ENCODE data around the gene LPCAT4.
"Not testable (repeated sequence)": the region's sequence is repeated elsewhere in the genome, so short reads cannot be mapped to it uniquely, and the experiment has no call there.

LPCAT4 gene

DNA sequence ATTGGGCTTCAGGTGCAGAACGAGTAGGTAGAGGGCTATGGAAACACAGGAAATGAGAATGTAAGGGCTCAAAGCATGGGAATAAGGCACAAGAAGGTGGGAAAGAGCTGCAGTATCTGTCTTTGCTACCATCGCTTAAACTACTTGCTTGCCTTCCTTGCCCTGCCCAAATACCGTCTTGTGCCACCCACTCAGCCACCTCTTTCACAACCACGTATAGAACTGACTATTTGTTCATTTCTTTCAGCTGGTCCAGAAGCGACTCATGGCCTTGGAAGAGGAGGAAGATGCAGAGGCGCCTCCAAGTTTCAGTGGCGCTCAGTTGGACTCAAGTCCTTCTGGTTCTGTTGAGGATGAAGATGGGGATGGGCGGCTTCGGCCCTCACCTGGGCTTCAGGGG, 11.8 kb downstream of the LPCAT4 start:
- DNase-seq (ENCODE audit: low spot score): no peak
- Mint-ChIP-seq H3K4me1 (ENCODE audit: low read depth) (no peaks in the 10 kb centered on the region), H3K36me3 (ENCODE audit: low read depth) (peaks cover 29% of the 10 kb centered on the region), H3K27ac (no peak overlapping the region), H3K9me3 (no peaks in the 10 kb centered on the region), H3K27me3 (ENCODE audit: low read depth) (no peaks in the 10 kb centered on the region), H3K4me3 (no peak overlapping the region)

DNA sequence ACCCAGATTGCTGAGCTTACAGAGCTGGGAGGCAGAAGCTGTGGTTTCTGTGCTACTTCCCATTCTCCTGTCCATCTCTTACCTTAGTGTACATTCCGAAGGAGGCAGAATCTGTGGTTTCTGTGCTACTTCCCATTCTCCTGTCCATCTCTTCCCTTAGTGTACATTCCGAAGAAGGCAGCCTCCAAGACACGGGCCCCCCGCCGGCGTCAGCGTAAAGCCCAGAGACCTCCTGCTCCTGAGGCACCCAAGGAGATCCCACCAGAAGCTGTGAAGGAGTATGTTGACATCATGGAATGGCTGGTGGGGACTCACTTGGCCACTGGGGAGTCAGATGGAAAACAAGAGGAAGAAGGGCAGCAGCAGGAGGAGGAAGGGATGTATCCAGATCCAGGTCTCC, 12.7 kb downstream of the LPCAT4 start:
- H3K4me1 Mint-ChIP-seq (ENCODE audit: low read depth): no peaks in the 10 kb centered on the region
- H3K27me3 Mint-ChIP-seq (ENCODE audit: low read depth): no peaks in the 10 kb centered on the region
- no peak overlapping the region for H3K4me3 Mint-ChIP-seq
- H3K36me3 Mint-ChIP-seq (ENCODE audit: low read depth): peaks cover 25% of the 10 kb centered on the region
- DNase-seq (ENCODE audit: low spot score): no peak
- H3K27ac Mint-ChIP-seq: no peak overlapping the region
- no peaks in the 10 kb centered on the region for H3K9me3 Mint-ChIP-seq

DNA sequence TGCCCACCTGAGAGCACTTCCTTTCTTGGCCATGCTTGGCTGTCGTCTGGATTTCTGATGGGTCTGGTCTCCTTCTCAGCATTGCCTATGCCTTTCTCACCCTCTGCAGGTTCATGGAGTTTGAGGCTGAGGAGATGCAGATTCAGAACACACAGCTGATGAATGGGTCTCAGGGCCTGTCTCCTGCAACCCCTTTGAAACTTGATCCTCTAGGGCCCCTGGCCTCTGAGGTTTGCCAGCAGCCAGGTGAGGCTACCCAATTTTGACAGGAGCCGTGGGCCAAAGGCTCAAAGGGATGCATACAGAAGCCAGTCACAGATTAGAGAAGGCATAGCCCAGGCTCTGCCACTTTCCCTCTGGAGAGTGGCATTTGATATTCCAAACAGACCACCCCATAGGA, 13.4 kb downstream of the LPCAT4 start:
- DNase-seq (ENCODE audit: low spot score): no peak
- Mint-ChIP-seq H3K36me3 (ENCODE audit: low read depth) (peaks cover 20% of the 10 kb centered on the region), H3K4me3 (no peak overlapping the region), H3K27me3 (ENCODE audit: low read depth) (no peaks in the 10 kb centered on the region), H3K9me3 (no peaks in the 10 kb centered on the region), H3K27ac (no peak overlapping the region), H3K4me1 (ENCODE audit: low read depth) (no peaks in the 10 kb centered on the region)

DNA sequence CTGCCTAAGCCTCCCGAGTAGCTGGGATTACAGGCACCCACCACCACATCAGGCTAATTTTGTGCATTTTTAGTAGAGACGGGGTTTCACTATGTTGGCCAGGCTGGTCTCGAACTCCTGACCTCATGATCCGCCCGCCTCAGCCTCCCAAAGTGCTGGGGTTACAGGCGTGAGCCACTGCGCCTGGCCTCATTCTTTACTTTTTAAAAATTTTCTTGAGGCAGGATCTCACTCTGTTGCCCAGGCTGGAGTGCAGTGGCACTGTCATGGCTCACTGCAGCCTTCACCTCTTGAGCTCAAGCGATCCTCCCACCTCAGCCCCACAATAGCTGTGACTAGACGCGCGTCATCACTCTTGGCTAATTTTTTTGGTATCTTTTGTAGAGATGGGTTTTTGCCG, 14.0 kb downstream of the LPCAT4 start:
- peaks cover 16% of the 10 kb centered on the region for H3K36me3 Mint-ChIP-seq (ENCODE audit: low read depth)
- not testable (repeated sequence) for H3K4me1 Mint-ChIP-seq (ENCODE audit: low read depth); H3K27ac Mint-ChIP-seq; H3K27me3 Mint-ChIP-seq (ENCODE audit: low read depth); H3K4me3 Mint-ChIP-seq; H3K9me3 Mint-ChIP-seq; DNase-seq (ENCODE audit: low spot score)

DNA sequence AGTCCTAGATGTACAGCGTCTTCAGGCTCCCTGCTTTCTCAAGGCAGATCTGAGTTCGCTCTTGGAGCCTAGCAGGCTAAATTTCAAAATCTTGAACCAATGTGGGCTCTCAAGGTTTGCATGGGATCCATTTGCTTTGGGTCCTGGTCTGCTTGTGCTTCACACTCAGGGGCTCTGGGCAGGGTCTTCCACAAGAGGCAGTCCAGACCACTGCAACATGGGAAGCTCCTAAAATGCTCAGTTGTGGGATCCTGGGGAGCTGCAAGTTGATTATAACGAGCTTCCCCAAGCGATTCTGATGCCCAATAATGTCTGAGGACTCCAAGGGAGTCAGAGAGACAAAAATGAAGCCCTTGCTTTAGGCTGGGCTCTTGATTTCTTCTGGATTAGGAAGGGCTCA, 17.2 kb downstream of the LPCAT4 start:
- peaks cover 5% of the 10 kb centered on the region for H3K36me3 Mint-ChIP-seq (ENCODE audit: low read depth)
- H3K27me3 Mint-ChIP-seq (ENCODE audit: low read depth): no peaks in the 10 kb centered on the region
- H3K4me3 Mint-ChIP-seq: no peak overlapping the region
- no peaks in the 10 kb centered on the region for H3K9me3 Mint-ChIP-seq
- DNase-seq (ENCODE audit: low spot score): no peak
- H3K27ac Mint-ChIP-seq: no peak overlapping the region
- H3K4me1 Mint-ChIP-seq (ENCODE audit: low read depth): no peaks in the 10 kb centered on the region

DNA sequence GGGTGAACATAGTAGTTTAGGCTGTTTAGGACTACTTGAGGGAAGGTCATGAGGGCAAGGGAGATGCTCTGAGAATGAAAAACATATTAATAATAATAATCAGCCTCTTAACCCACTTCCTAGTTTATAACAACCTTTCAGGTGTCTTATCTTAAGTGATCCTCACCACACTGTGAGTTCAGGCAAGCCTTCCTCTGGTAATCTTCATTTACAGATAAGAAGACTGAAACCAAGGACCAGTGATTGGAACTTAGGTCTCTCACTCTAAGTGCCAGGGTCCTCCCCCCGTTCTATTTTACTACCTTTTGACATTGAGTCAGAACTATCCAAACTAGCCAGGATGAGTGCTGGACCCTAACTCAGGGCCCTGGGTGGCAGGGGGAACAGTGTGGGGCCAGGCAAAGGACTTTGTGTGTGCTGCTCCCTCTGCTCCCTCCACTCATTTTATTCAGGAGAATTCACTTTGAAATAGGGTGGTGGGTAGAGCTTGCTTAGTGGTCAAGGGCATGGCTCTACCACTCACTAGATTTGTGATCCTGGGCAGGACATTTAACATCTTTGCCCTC, 18.2 kb downstream of the LPCAT4 start:
- DNase-seq (ENCODE audit: low spot score): no peak
- no peaks in the 10 kb centered on the region for H3K36me3 Mint-ChIP-seq (ENCODE audit: low read depth)
- no peaks in the 10 kb centered on the region for H3K27me3 Mint-ChIP-seq (ENCODE audit: low read depth)
- H3K27ac Mint-ChIP-seq: no peak overlapping the region
- no peak overlapping the region for H3K4me3 Mint-ChIP-seq
- no peaks in the 10 kb centered on the region for H3K9me3 Mint-ChIP-seq
- no peaks in the 10 kb centered on the region for H3K4me1 Mint-ChIP-seq (ENCODE audit: low read depth)

DNA sequence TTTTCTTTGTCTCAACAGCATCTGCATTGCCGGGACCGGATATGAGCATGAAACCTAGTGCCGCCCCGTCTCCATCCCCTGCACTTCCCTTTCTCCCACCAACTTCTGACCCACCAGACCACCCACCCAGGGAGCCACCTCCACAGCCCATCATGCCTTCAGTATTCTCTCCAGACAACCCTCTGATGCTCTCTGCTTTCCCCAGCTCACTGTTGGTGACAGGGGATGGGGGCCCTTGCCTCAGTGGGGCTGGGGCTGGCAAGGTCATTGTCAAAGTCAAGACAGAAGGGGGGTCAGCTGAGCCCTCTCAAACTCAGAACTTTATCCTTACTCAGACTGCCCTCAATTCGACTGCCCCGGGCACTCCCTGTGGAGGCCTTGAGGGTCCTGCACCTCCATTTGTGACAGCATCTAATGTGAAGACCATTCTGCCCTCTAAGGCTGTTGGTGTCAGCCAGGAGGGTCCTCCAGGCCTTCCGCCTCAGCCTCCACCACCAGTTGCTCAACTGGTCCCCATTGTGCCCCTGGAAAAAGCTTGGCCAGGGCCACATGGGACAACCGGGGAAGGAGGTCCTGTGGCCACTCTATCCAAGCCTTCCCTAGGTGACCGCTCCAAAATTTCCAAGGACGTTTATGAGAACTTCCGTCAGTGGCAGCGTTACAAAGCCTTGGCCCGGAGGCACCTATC, 18.9 kb downstream of the LPCAT4 start:
- H3K27ac Mint-ChIP-seq: no peak overlapping the region
- no peaks in the 10 kb centered on the region for H3K36me3 Mint-ChIP-seq (ENCODE audit: low read depth)
- no peaks in the 10 kb centered on the region for H3K9me3 Mint-ChIP-seq

DNA sequence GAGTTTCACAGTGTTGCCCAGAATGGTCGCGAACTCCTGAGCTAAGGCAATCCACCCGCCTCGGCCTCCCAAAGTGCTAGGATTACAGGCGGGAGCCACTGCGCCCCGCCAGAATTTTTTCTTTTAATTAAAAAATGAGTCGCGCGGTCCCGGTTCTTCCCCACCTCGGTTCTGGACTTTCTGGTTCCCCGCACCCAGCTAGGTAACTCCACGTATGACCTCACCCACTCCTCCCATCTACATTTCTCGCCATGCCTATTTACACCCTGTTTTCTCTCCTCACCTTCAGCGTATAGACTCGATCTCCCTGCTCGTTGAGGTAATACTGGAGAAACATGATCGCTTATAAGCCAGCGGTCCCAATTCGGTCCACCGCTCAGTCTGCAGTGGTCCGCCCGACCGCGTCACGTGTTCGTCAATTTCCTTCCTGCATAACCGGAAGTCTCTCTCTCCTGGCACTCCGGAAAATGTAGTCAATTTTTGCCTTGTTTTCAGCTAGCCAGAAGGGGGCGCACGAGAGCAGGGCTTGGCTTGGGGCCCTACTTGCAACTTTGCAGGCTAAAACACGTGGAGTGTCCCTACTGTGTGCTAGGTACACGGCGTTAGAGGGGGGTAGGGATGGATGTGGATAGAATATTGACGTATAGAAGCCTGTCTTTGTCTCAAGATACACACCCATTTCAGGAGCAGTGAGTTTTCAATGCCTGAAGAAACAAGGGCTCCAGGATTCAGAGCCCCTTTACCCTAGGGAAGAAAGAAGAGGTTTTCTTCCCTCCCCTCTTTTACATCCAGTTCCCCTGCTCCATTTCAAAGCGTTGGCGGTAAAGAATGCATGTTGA, 24.0 kb downstream of the LPCAT4 start, which contains the start of the genes NOP10 and NUTM1:
Gene NOP10, minus strand, starts transcription at position 400 of the 839 bp plus-strand sequence. Its CDS starts 63 bp downstream, at position 337.
Gene NUTM1, plus strand, starts transcription at position 579 of the 839 bp plus-strand sequence. CDS start 382 bp downstream, outside the sequence.
- DNase-seq (ENCODE audit: low spot score): peak; percentile 93
- Mint-ChIP-seq H3K27me3 (ENCODE audit: low read depth) (no peaks in the 10 kb centered on the region), H3K4me3 (no peak within 1 kb of the TSS), H3K9me3 (no peaks in the 10 kb centered on the region), H3K4me1 (ENCODE audit: low read depth) (peaks cover 24% of the 10 kb centered on the region), H3K27ac (no peak within 1 kb of the TSS), H3K36me3 (ENCODE audit: low read depth) (peaks cover 30% of the 10 kb centered on the region)

More for the DNA sequence above, 18.9 kb downstream of the LPCAT4 start:
- Mint-ChIP-seq H3K27me3 (ENCODE audit: low read depth) (no peaks in the 10 kb centered on the region), H3K4me3 (no peak overlapping the region), H3K4me1 (ENCODE audit: low read depth) (no peaks in the 10 kb centered on the region)
- no peak for DNase-seq (ENCODE audit: low spot score)

DNA sequence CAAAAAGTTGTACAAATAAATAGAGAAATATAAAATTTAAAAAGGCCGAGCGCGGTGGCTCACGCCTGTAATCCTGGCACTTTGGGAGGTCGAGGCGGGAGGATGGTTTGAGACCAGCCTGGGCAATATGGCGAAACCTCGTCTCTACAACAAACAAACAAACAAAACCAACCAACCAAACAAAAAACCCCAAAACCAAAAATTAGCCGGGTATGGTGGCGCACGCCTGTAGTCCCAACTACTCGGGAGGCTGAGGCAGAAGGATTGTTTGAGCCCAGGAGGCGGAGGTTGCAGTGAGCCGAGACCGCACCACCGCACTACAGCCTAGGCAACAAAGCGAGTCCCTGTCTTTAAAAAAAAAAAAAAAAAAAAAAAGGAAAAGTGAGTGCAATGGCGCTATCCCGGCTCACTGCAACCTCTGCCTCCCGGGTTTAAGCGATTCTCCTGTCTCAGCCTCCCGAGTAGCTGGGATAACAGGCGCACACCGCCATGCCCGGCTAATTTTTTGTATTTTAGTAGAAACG, 24.7 kb downstream of the LPCAT4 start:
- DNase-seq (ENCODE audit: low spot score); H3K27me3 Mint-ChIP-seq (ENCODE audit: low read depth); H3K4me3 Mint-ChIP-seq; H3K27ac Mint-ChIP-seq; H3K9me3 Mint-ChIP-seq: not testable (repeated sequence)
- Mint-ChIP-seq H3K36me3 (ENCODE audit: low read depth) (peaks cover 30% of the 10 kb centered on the region), H3K4me1 (ENCODE audit: low read depth) (peaks cover 24% of the 10 kb centered on the region)

DNA sequence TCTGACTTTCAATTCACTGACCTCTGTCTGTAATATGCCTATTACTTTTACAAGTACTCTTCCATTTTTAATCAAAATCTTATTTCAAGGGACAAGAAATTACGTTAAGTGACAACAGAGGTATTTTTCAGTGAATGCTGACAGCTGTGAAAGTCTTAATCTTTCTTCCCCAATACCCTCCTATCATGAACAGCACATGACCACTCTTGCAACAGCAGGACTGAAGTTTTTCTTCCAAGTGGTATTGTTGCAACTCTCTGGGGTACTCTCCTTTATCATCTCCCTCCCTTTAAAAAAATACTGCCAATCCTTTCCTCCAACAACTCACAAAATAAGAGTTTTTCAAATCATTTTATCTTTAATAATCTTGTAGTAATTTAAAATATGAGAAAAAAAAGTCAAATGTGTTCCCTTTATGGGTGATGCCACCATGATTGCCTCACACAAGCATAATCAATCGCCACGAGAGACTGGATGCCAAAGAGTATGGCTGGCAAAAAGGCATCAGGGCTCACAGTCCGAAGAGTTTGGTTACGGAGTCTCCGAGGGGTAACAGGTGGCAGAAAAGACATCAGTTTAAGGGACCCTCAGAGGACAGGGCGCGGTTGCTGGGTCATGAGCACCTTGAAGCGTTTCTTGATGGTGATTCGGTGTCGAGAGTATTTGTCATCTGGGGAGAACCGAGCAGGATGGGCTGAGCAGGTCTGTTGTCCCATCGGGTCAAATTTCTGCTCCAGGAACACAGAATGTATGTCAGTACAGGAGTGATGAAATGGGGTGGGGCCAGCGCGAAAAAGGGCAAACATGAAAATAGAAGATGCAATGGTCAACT, 25.4 kb downstream of the LPCAT4 start:
- Mint-ChIP-seq H3K36me3 (ENCODE audit: low read depth) (peaks cover 32% of the 10 kb centered on the region), H3K27ac (no peak overlapping the region), H3K27me3 (ENCODE audit: low read depth) (no peaks in the 10 kb centered on the region), H3K4me3 (no peak overlapping the region), H3K4me1 (ENCODE audit: low read depth) (peaks cover 30% of the 10 kb centered on the region), H3K9me3 (no peaks in the 10 kb centered on the region)
- DNase-seq (ENCODE audit: low spot score): no peak

DNA sequence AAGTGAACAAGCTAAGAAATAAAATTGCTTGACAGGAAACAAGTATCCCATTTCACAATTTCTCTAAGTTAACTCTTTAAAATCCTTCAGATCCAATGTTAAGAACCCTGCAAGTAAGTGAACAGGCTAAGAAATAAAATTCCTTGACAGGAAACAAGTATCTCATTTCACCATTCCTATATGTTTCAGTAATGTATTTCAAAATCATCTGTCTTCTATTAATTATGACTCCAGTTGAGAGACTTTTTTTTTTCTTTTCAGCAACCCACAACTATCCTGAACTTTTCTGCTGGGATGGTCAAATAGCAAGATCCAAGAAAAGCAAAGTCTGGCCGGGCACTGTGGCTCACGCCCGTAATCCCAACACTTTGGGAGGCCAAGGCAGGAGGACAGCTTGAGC, 27.1 kb downstream of the LPCAT4 start:
- peaks cover 43% of the 10 kb centered on the region for H3K4me1 Mint-ChIP-seq (ENCODE audit: low read depth)
- H3K27ac Mint-ChIP-seq: peak overlapping the region; percentile 26
- peaks cover 36% of the 10 kb centered on the region for H3K36me3 Mint-ChIP-seq (ENCODE audit: low read depth)
- no peaks in the 10 kb centered on the region for H3K27me3 Mint-ChIP-seq (ENCODE audit: low read depth)
- no peak for DNase-seq (ENCODE audit: low spot score)
- H3K9me3 Mint-ChIP-seq: no peaks in the 10 kb centered on the region
- H3K4me3 Mint-ChIP-seq: peak overlapping the region; percentile 42

DNA sequence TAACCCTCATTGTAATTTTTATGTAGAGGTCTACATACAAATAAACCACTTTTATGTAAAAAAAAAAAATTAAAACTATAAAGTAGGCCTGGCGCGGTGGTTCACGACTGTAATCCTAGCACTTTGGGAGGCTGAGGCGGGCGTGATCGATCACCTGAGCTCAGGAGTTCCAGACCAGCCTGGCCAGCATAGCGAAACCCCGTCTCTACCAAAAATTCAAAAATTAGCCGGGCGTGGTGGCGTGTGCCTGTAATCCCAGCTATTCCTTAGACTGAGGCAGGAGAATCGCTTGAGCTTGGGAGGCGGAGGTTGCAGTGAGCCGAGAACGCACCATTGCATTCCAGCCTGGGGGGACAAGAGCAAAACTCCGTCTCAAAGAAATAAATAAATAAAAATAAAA, 28.6 kb downstream of the LPCAT4 start:
- Mint-ChIP-seq H3K36me3 (ENCODE audit: low read depth) (peaks cover 36% of the 10 kb centered on the region), H3K27me3 (ENCODE audit: low read depth) (no peaks in the 10 kb centered on the region), H3K4me3 (peak overlapping the region; percentile 75), H3K4me1 (ENCODE audit: low read depth) (peaks cover 54% of the 10 kb centered on the region), H3K27ac (no peak overlapping the region), H3K9me3 (no peaks in the 10 kb centered on the region)
- DNase-seq (ENCODE audit: low spot score): no peak

DNA sequence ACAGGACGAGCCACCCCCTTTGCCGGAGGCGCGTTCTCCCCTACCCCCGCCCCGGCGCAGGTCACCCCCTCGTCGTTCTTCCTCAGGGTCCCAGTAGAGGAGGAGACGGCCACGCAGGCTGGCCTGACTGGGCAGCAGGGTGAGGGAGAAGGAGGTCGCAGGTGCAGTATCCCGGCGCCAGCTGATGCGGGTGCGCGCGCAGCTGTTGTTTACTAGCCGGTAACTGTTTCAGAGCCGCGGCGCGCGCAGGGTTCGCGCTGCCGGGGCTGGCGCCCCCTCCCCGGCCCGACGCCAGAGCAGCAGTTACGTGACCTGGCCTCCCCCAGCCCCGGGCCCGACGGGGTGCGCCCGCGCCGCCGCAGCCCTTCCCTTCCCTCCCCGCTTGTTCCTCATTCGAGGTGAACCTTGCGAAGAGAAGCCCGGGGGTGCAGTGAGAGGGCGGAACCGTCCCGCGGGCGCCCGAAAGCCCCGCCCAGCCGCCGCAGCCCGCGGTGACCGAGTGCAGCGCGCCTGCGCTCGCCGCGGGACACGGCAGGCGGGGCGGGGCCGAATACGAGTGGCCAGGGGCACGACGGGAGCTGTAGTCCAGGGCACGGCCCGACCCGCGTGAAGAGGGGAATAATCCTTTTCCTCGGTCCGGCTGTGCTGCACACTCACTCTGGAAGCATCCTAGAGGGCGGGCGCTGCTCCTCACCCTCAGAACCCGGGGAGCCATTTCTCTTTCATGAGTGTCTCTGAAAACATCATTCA, 29.3 kb downstream of the LPCAT4 start, which contains the start of gene SLC12A6:
Gene SLC12A6, minus strand, starts transcription at position 225 of the 750 bp plus-strand sequence. CDS start 1,101 bp downstream, outside the sequence.
- H3K36me3 Mint-ChIP-seq (ENCODE audit: low read depth): peaks cover 36% of the 10 kb centered on the region
- peak; percentile 91 for DNase-seq (ENCODE audit: low spot score)
- no peaks in the 10 kb centered on the region for H3K9me3 Mint-ChIP-seq
- no peaks in the 10 kb centered on the region for H3K27me3 Mint-ChIP-seq (ENCODE audit: low read depth)
- peak within 1 kb of the TSS; percentile 99 for H3K4me3 Mint-ChIP-seq
- peak within 1 kb of the TSS; percentile 94 for H3K27ac Mint-ChIP-seq
- peaks cover 56% of the 10 kb centered on the region for H3K4me1 Mint-ChIP-seq (ENCODE audit: low read depth)
